HepG2 (cell line): ENCODE results near the gene SLC6A17. TPM values are rescaled to one million over a fixed set of nuclear protein-coding genes. Genes with fewer than 3 reads are reported as not detected.

ENCODE experiments used
- ATAC-seq: fragments of 200-7000 bp; cut with Tn5 transposase; 3 replicates; pipeline ENCODE4 v1.9.1; 2020; ENCODE audit warnings: mild to moderate bottlenecking, moderate library complexity
- BruUV-seq: library from RNA; stranded (reverse); fragments of 400-500 nt; replicated peaks from 2 replicates; lab custom pipeline; 2021; lab: Mats Ljungman, UMichigan
- CTCF ChIA-PET: fragments of 300-600 bp; formaldehyde crosslinking; extraction: SDS; loops from one replicate; lab custom pipeline; 2021; ENCODE audit warnings: low total read pairs, inconsistent platforms, low intra/inter-chr PET ratio; lab: Yijun Ruan, JAX
- POLR2A ChIA-PET: fragments of 350-600 bp; sonication (Branson Sonifier 250); formaldehyde crosslinking; loops from one replicate; lab custom pipeline; 2020; ENCODE audit warnings: antibody characterized with exemption, inconsistent platforms; lab: Yijun Ruan, JAX
- DNase-seq: peaks from one replicate; pipeline ENCODE4 v3.0.0-alpha.2; 2015; ENCODE audit warnings: low spot score
- FAIRE-seq: peaks from 3 replicates; lab custom pipeline; 2011; peaks lifted over from hg19 to GRCh38; lab: Jason Lieb, UNC
- H2AFZ ChIP-seq: one replicate; pipeline ENCODE4 v1.6.1; 2011; ENCODE audit warnings: low read length, inconsistent platforms
- H3K27ac ChIP-seq: fragments of 300-600 bp; 3 replicates; pipeline ENCODE4 v1.8.0; 2011; ENCODE audit warnings: mixed run types, mild to moderate bottlenecking, mixed read lengths, low read length, inconsistent platforms; ENCODE audit not compliant: insufficient read depth; ENCODE audit errors: extremely low read length
- H3K27me3 ChIP-seq, 2 experiments: fragments of 200-600 bp in 1 of 2; 2 replicates in 1 of 2; 3 replicates in 1 of 2; pipeline versions ENCODE4 v1.6.0 to v1.8.0; 2011; ENCODE audit warnings: low read length in 2 of 2, mild to moderate bottlenecking in 2 of 2, moderate library complexity in 2 of 2, inconsistent platforms in 1 of 2; ENCODE audit not compliant: insufficient read depth in 2 of 2, control insufficient read depth in 1 of 2
- H3K36me3 ChIP-seq, 2 experiments: fragments of 200-600 bp in 1 of 2; replicated peaks in 1 of 2; 2 replicates in 1 of 2; 3 replicates in 1 of 2; pipeline versions ENCODE4 v1.5.1 to v1.8.0; 2011; ENCODE audit warnings: low read length in 2 of 2, inconsistent platforms in 1 of 2; ENCODE audit not compliant: insufficient read depth in 2 of 2, control insufficient read depth in 1 of 2
- H3K4me1 ChIP-seq: 2 replicates; pipeline ENCODE4 v1.5.1; 2012; ENCODE audit warnings: low read length, inconsistent platforms; ENCODE audit not compliant: insufficient read depth
- H3K4me2 ChIP-seq: 2 replicates; pipeline ENCODE4 v1.6.0; 2011; ENCODE audit warnings: low read depth, low read length, inconsistent platforms
- H3K4me3 ChIP-seq, 3 experiments: fragments of 200-600 bp in 1 of 3; sonication (generic), shearing (Covaris generic) in 1 of 3; replicated peaks in 1 of 3; 2 replicates each; pipeline ENCODE4 v1.5.1; 2011 to 2016; ENCODE audit warnings: low read length in 3 of 3, inconsistent platforms in 2 of 3, low read depth in 2 of 3, mild to moderate bottlenecking in 2 of 3, control low read depth in 1 of 3, mixed read lengths in 1 of 3; ENCODE audit not compliant: insufficient read depth in 1 of 3
- H3K79me2 ChIP-seq: one replicate; pipeline ENCODE4 v1.6.1; 2011; ENCODE audit warnings: low read length, inconsistent platforms; ENCODE audit not compliant: insufficient read depth
- H3K9ac ChIP-seq: 2 replicates; pipeline ENCODE4 v1.6.0; 2011; ENCODE audit warnings: mild to moderate bottlenecking, low read depth, low read length, inconsistent platforms; ENCODE audit not compliant: insufficient read depth
- H3K9me3 ChIP-seq: 2 replicates; pipeline ENCODE4 v1.5.1; 2012; ENCODE audit warnings: mild to moderate bottlenecking, low read length
- H4K20me1 ChIP-seq: 2 replicates; pipeline ENCODE4 v1.6.0; 2011; ENCODE audit warnings: inconsistent platforms, mild to moderate bottlenecking, low read length, moderate library complexity; ENCODE audit not compliant: insufficient read depth
- ARHGAP35 ChIP-seq: sonication (generic); formaldehyde crosslinking; IDR thresholded peaks from 2 replicates; pipeline ENCODE4 v1.9.0; 2022; ENCODE audit warnings: mild to moderate bottlenecking, inconsistent platforms, moderate library complexity, missing genetic modification reagents, borderline replicate concordance
- HMG20A ChIP-seq: IDR thresholded peaks from 2 replicates; pipeline ENCODE4 v1.6.1; 2016; ENCODE audit warnings: borderline replicate concordance
- IKZF4 ChIP-seq: sonication (generic); formaldehyde crosslinking; IDR thresholded peaks from 2 replicates; pipeline ENCODE4 v1.5.1; 2020; ENCODE audit warnings: borderline replicate concordance, mild to moderate bottlenecking, low read depth, missing genetic modification reagents; ENCODE audit errors: not compliant biosample characterization
- MEF2D ChIP-seq: sonication (generic); formaldehyde crosslinking; IDR thresholded peaks from 2 replicates; pipeline ENCODE4 v1.5.1; 2020; ENCODE audit warnings: mild to moderate bottlenecking, missing genetic modification reagents
- MXD3 ChIP-seq: IDR thresholded peaks from 2 replicates; pipeline ENCODE4 v1.6.1; 2016; ENCODE audit warnings: mild to moderate bottlenecking, missing biosample characterization, missing genetic modification reagents
- NFE2L2 ChIP-seq: fragments of 150-350 bp; IDR thresholded peaks from 2 replicates; pipeline ENCODE4 v1.6.1; 2014; ENCODE audit warnings: low read length
- PRDM10 ChIP-seq: sonication (generic); formaldehyde crosslinking; IDR thresholded peaks from 2 replicates; pipeline ENCODE4 v1.4.0; 2020; ENCODE audit warnings: low read depth, missing genetic modification reagents
- RCOR2 ChIP-seq: IDR thresholded peaks from 2 replicates; pipeline ENCODE4 v1.6.1; 2016; ENCODE audit warnings: missing biosample characterization, missing genetic modification reagents
- ZFP90 ChIP-seq: sonication (generic); formaldehyde crosslinking; IDR thresholded peaks from 2 replicates; pipeline ENCODE4 v1.8.0; 2022; ENCODE audit warnings: missing genetic modification reagents, mild to moderate bottlenecking, inconsistent platforms, borderline replicate concordance
- ZKSCAN8 ChIP-seq: IDR thresholded peaks from 2 replicates; pipeline ENCODE4 v1.6.1; 2016; ENCODE audit warnings: borderline replicate concordance, missing genetic modification reagents, missing compliant biosample characterization
- ZNF207 ChIP-seq: fragments of 450-650 bp; IDR thresholded peaks from 2 replicates; pipeline ENCODE4 v1.6.1; 2016; ENCODE audit warnings: antibody characterized with exemption, borderline replicate concordance
- WGBS: methylation state at CpG from one replicate; pipeline ENCODE4 v1.1.6; 2017; ENCODE audit warnings: low lambda C conversion rate; 5-methylcytosine and 5-hydroxymethylcytosine counted together
- in situ Hi-C: cut with HindIII; loops from 2 replicates; pipeline ENCODE4 v1.10.0; 2017; ENCODE audit warnings: low pct_unique_long_range_greater_than_20kb; ENCODE audit not compliant: extremely low pct_ligation_motif_present
- intact Hi-C: fragments of 100-400 bp; cut with micrococcal nuclease; formaldehyde crosslinking; loops from one replicate; pipeline ENCODE4 v1.10.0; 2022; ENCODE audit not compliant: unreplicated experiment
- polyA plus RNA-seq, 8 experiments: library from polyadenylated mRNA; depleted of rRNA in 3 of 8; stranded (reverse) in 7 of 8; unstranded in 1 of 8; fragments of >200 nt; fragmentation: Illumina TruSeq in 4 of 8; extraction: Trizol in 4 of 8; gene quantifications; 2 replicates each; pipeline versions ENCODE4 v1.2.1 to v1.2.3, GENCODE V29; 2011 to 2016; ENCODE audit warnings: low read depth in 4 of 8, missing spikeins in 1 of 8, mixed read lengths in 1 of 8; ENCODE audit not compliant: insufficient read depth in 1 of 8
- total RNA-seq, 5 experiments: library from RNA; depleted of rRNA; stranded (reverse); fragments of >200 nt; fragmentation: Illumina TruSeq; extraction: Trizol; gene quantifications; 2 replicates each; pipeline ENCODE4 v1.2.3, GENCODE V29; 2016; ENCODE audit warnings: low read depth in 1 of 5

The SLC6A17 gene
- total and polyA plus RNA-seq, 2 of the 13 experiments (the other 11 are each of a cell fraction or from before 2014, with no cell fraction given) = not detected

GRCh38 chr1:110160538-110161100 is 10.3 kb downstream of the SLC6A17 start:
- no TSS peak for BruUV-seq
- Histone ChIP-seq H3K4me2 (no peak overlapping the region), H2AFZ (no peak overlapping the region), H4K20me1 (no peaks in the 10 kb centered on the region), H3K4me3 (no peak overlapping the region), H3K9ac (no peak overlapping the region), H3K9me3 (no peaks in the 10 kb centered on the region), H3K27me3 (peaks cover 4 to 15% of the 10 kb centered on the region in 2 experiments; a peak in 3 of 5 replicates), H3K4me1 (no peaks in the 10 kb centered on the region), H3K27ac (no peak overlapping the region), H3K79me2 (no peaks in the 10 kb centered on the region), H3K36me3 (no peaks in the 10 kb centered on the region)
- no peak for DNase-seq
- WGBS = 0% methylated on average over 10 of the region's 10 CpGs
- no peak for ATAC-seq
- intact Hi-C loops = no loop called here
- TF ChIP-seq ARHGAP35 (CRISPR knock-in tag) (no peak), IKZF4 (CRISPR knock-in tag) (no peak), PRDM10 (CRISPR knock-in tag) (no peak), ZNF207 (no peak), ZFP90 (CRISPR knock-in tag) (no peak), NFE2L2 (no peak), MXD3 (no peak), ZKSCAN8 (CRISPR knock-in tag) (no peak), MEF2D (CRISPR knock-in tag) (no peak), HMG20A (no peak), RCOR2 (CRISPR knock-in tag) (no peak)
- ChIA-PET CTCF (no interaction called here), POLR2A (no interaction called here)
- in situ Hi-C loops = no loop called here
- no peak for FAIRE-seq
